Prostate gland (tissue), 2 donors: Measurements from ENCODE around the gene LOXHD1.

Experiments used
- POLR2A ChIP-seq: fragments of 450-650 bp; IDR thresholded peaks from one replicate; pipeline ENCODE4 v1.6.1; 2016; ENCODE audit warnings: antibody characterized with exemption, mild to moderate bottlenecking
- POLR2AphosphoS5 ChIP-seq: sonication (generic); formaldehyde crosslinking; IDR thresholded peaks from one replicate; pipeline ENCODE4 v1.6.1; 2017; ENCODE audit warnings: antibody characterized with exemption
- TF ChIP-seq, protein P1 (sequence below), 4 experiments: fragments of 200-600 bp in 2 of 4; fragments of 450-650 bp in 2 of 4; sonication (generic) in 2 of 4; IDR thresholded peaks; 1 replicate in 3 of 4; 2 replicates in 1 of 4; pipeline ENCODE4 v1.5.1; 2016 to 2019; ENCODE audit warnings: antibody characterized with exemption in 4 of 4, mild to moderate bottlenecking in 2 of 4, moderate library complexity in 2 of 4

- TF ChIP-seq POLR2A, result no peak
- TF ChIP-seq, protein P1, sequence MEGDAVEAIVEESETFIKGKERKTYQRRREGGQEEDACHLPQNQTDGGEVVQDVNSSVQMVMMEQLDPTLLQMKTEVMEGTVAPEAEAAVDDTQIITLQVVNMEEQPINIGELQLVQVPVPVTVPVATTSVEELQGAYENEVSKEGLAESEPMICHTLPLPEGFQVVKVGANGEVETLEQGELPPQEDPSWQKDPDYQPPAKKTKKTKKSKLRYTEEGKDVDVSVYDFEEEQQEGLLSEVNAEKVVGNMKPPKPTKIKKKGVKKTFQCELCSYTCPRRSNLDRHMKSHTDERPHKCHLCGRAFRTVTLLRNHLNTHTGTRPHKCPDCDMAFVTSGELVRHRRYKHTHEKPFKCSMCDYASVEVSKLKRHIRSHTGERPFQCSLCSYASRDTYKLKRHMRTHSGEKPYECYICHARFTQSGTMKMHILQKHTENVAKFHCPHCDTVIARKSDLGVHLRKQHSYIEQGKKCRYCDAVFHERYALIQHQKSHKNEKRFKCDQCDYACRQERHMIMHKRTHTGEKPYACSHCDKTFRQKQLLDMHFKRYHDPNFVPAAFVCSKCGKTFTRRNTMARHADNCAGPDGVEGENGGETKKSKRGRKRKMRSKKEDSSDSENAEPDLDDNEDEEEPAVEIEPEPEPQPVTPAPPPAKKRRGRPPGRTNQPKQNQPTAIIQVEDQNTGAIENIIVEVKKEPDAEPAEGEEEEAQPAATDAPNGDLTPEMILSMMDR (IDR thresholded peaks at IDR 0.05), result no peak
- no peak for TF ChIP-seq POLR2AphosphoS5
Measured at GRCh38 chr18:46575851-46576250, 81.2 kb downstream of the LOXHD1 start.
